ENCODE data around the gene CABLES1.

Gene CABLES1

GRCh38 chr18:23141104-23141999 is 6.1 kb downstream of the CABLES1 start:
- no peak overlapping the region for H3K4me2 ChIP-seq (ENCODE audit: low read depth, low read length, poor library complexity, severe bottlenecking)
- no peak for TF ChIP-seq EZH2phosphoT487 (conservative IDR thresholded peaks at IDR 0.05; ENCODE audit: low read length)
- TF ChIP-seq CTCF (IDR thresholded peaks at IDR 0.05; ENCODE audit: insufficient read depth, low read length, poor library complexity, severe bottlenecking) = no peak
- H3K36me3 ChIP-seq (ENCODE audit: low read length) = no peaks in the 10 kb centered on the region
- H3K9me2 ChIP-seq (replicated peaks; ENCODE audit: insufficient read depth, low read length) = no peaks in the 10 kb centered on the region
- H3K27me3 ChIP-seq (ENCODE audit: low read length) = no peaks in the 10 kb centered on the region
- no peaks in the 10 kb centered on the region for H3K79me2 ChIP-seq (ENCODE audit: insufficient read depth, low read length)
- no peaks in the 10 kb centered on the region for H4K20me1 ChIP-seq (ENCODE audit: low read depth, low read length)
- H3K9me3 ChIP-seq (ENCODE audit: insufficient read depth, low read length) = no peaks in the 10 kb centered on the region
- no peak overlapping the region for H3K4me3 ChIP-seq (ENCODE audit: insufficient read depth, low read length, poor library complexity, severe bottlenecking)
- H3F3A ChIP-seq (ENCODE audit: insufficient read depth) = no peaks in the 10 kb centered on the region
- no peak overlapping the region for H3K9ac ChIP-seq (ENCODE audit: low read length)
- no peak overlapping the region for H3K27ac ChIP-seq (ENCODE audit: low read depth, low read length)
- no peak overlapping the region for H2AFZ ChIP-seq (ENCODE audit: low read depth, low read length, severe bottlenecking)

GRCh38 chr18:23142251-23142929 is 7.1 kb downstream of the CABLES1 start:
- no peaks in the 10 kb centered on the region for H3K9me2 ChIP-seq (replicated peaks; ENCODE audit: insufficient read depth, low read length)
- no peak overlapping the region for H2AFZ ChIP-seq (ENCODE audit: low read depth, low read length, severe bottlenecking)
- no peaks in the 10 kb centered on the region for H3K27me3 ChIP-seq (ENCODE audit: low read length)
- no peaks in the 10 kb centered on the region for H4K20me1 ChIP-seq (ENCODE audit: low read depth, low read length)
- H3K27ac ChIP-seq (ENCODE audit: low read depth, low read length) = no peak overlapping the region
- H3K4me2 ChIP-seq (ENCODE audit: low read depth, low read length, poor library complexity, severe bottlenecking) = no peak overlapping the region
- no peaks in the 10 kb centered on the region for H3K36me3 ChIP-seq (ENCODE audit: low read length)
- no peak overlapping the region for H3K4me3 ChIP-seq (ENCODE audit: insufficient read depth, low read length, poor library complexity, severe bottlenecking)
- no peak overlapping the region for H3K9ac ChIP-seq (ENCODE audit: low read length)
- H3K9me3 ChIP-seq (ENCODE audit: insufficient read depth, low read length) = no peaks in the 10 kb centered on the region
- H3F3A ChIP-seq (ENCODE audit: insufficient read depth) = no peaks in the 10 kb centered on the region
- TF ChIP-seq EZH2phosphoT487 (conservative IDR thresholded peaks at IDR 0.05; ENCODE audit: low read length) (no peak), CTCF (IDR thresholded peaks at IDR 0.05; ENCODE audit: insufficient read depth, low read length, poor library complexity, severe bottlenecking) (no peak)
- H3K79me2 ChIP-seq (ENCODE audit: insufficient read depth, low read length) = no peaks in the 10 kb centered on the region

- no peak overlapping the region for H3K4me2 ChIP-seq (ENCODE audit: low read depth, low read length, poor library complexity, severe bottlenecking)
- H3K9ac ChIP-seq (ENCODE audit: low read length) = no peak overlapping the region
Measured at GRCh38 chr18:23143016-23143814, 7.9 kb downstream of the CABLES1 start.

More at GRCh38 chr18:23143016-23143814, 7.9 kb downstream of the CABLES1 start:
- H4K20me1 ChIP-seq (ENCODE audit: low read depth, low read length) = no peaks in the 10 kb centered on the region
- no peaks in the 10 kb centered on the region for H3F3A ChIP-seq (ENCODE audit: insufficient read depth)
- no peaks in the 10 kb centered on the region for H3K9me2 ChIP-seq (replicated peaks; ENCODE audit: insufficient read depth, low read length)
- no peaks in the 10 kb centered on the region for H3K36me3 ChIP-seq (ENCODE audit: low read length)
- H3K27me3 ChIP-seq (ENCODE audit: low read length) = no peaks in the 10 kb centered on the region
- H3K79me2 ChIP-seq (ENCODE audit: insufficient read depth, low read length) = no peaks in the 10 kb centered on the region
- H3K9me3 ChIP-seq (ENCODE audit: insufficient read depth, low read length) = no peaks in the 10 kb centered on the region
- no peak for TF ChIP-seq EZH2phosphoT487 (conservative IDR thresholded peaks at IDR 0.05; ENCODE audit: low read length)
- no peak for TF ChIP-seq CTCF (IDR thresholded peaks at IDR 0.05; ENCODE audit: insufficient read depth, low read length, poor library complexity, severe bottlenecking)
- no peak overlapping the region for H2AFZ ChIP-seq (ENCODE audit: low read depth, low read length, severe bottlenecking)
- no peak overlapping the region for H3K27ac ChIP-seq (ENCODE audit: low read depth, low read length)
- no peak overlapping the region for H3K4me3 ChIP-seq (ENCODE audit: insufficient read depth, low read length, poor library complexity, severe bottlenecking)

All from SU-DHL-6 (cell line).